HG03039 (cell line): ENCODE data around the gene LAMA4.

ENCODE experiments used
- ATAC-seq: cut with Tn5 transposase; IDR thresholded peaks from one replicate; pipeline ENCODE4 v1.9.1; 2021; ENCODE audit warnings: mild to moderate bottlenecking, moderate library complexity; ENCODE audit not compliant: unreplicated experiment

LAMA4 gene

GRCh38 chr6:112156668-112157067 is 97.7 kb downstream of the LAMA4 start:
- ATAC-seq = no peak

GRCh38 chr6:112155886-112156285 is 98.5 kb downstream of the LAMA4 start:
- ATAC-seq = no peak

GRCh38 chr6:112154711-112155110 is 99.7 kb downstream of the LAMA4 start:
- no peak for ATAC-seq

GRCh38 chr6:112153926-112154607 is 100.3 kb downstream of the LAMA4 start:
- ATAC-seq = no peak

GRCh38 chr6:112150363-112150762 is 104.0 kb downstream of the LAMA4 start:
- ATAC-seq = no peak

- no peak for ATAC-seq
Measured at GRCh38 chr6:112149719-112150263, 104.6 kb downstream of the LAMA4 start.

- no peak for ATAC-seq
Measured at GRCh38 chr6:112149236-112149635, 105.1 kb downstream of the LAMA4 start.

- no peak for ATAC-seq
Measured at GRCh38 chr6:112148103-112148502, 106.3 kb downstream of the LAMA4 start.

- no peak for ATAC-seq
Measured at GRCh38 chr6:112145080-112145573, 109.2 kb downstream of the LAMA4 start.

GRCh38 chr6:112144145-112144926 is 110.0 kb downstream of the LAMA4 start:
- no peak for ATAC-seq

GRCh38 chr6:112141707-112142106 is 112.7 kb downstream of the LAMA4 start:
- no peak for ATAC-seq

GRCh38 chr6:112139052-112139451 is 115.3 kb downstream of the LAMA4 start:
- no peak for ATAC-seq

GRCh38 chr6:112130878-112131277 is 123.5 kb downstream of the LAMA4 start:
- no peak for ATAC-seq

- ATAC-seq = no peak
Measured at GRCh38 chr6:112128208-112128607, 126.2 kb downstream of the LAMA4 start.

- ATAC-seq = no peak
Measured at GRCh38 chr6:112123982-112124381, 130.4 kb downstream of the LAMA4 start.

- no peak for ATAC-seq
Measured at GRCh38 chr6:112122756-112123155, 131.6 kb downstream of the LAMA4 start.

GRCh38 chr6:112118034-112118433 is 136.3 kb downstream of the LAMA4 start:
- no peak for ATAC-seq

- ATAC-seq = no peak
Measured at GRCh38 chr6:112117554-112117953, 136.8 kb downstream of the LAMA4 start.

GRCh38 chr6:112116221-112116620 is 138.1 kb downstream of the LAMA4 start:
- no peak for ATAC-seq

- ATAC-seq = no peak
Measured at GRCh38 chr6:112114577-112115223, 139.7 kb downstream of the LAMA4 start.

GRCh38 chr6:112113918-112114317 is 140.4 kb downstream of the LAMA4 start:
- ATAC-seq = no peak
